ENCODE results near the gene BMPR1A.

DNA sequence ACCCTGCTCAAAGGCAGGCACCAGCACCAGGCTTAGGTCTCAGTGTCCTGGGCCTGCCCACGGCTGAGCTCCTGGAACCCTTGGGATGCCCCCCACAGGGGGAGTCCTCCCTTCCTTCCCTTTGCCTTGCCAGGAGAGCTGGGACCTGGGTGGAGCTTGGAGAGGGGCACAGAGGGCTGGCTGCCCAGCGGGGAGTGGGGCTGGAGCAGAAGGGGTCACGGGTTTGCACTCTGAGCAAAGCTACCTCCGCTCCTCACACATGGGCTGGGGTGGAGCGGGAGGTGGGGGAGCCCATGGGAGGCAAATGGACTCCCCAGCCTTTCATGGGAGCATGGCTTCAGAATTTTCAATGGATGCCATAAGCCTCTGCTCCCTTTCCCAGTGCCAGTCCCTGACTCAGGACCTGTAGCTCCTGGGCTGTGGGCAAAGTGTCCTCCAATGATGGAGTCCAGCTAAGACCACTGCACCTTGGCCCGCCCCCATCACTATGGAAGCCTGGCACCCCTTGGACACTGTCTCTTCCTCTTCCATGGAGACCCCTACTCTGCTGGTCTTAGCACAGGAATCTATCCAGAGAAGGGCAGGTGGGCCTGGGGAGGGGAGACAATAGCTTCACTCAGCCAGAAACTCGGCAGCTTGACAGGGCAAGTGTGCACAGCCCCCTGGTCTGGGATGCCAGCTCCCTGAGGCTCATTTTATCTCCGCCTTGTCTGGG, 48.2 kb upstream of the BMPR1A start:
- TF ChIP-seq POLR2A (IDR thresholded peaks at IDR 0.05), result no peak
- TF ChIP-seq, protein P1, sequence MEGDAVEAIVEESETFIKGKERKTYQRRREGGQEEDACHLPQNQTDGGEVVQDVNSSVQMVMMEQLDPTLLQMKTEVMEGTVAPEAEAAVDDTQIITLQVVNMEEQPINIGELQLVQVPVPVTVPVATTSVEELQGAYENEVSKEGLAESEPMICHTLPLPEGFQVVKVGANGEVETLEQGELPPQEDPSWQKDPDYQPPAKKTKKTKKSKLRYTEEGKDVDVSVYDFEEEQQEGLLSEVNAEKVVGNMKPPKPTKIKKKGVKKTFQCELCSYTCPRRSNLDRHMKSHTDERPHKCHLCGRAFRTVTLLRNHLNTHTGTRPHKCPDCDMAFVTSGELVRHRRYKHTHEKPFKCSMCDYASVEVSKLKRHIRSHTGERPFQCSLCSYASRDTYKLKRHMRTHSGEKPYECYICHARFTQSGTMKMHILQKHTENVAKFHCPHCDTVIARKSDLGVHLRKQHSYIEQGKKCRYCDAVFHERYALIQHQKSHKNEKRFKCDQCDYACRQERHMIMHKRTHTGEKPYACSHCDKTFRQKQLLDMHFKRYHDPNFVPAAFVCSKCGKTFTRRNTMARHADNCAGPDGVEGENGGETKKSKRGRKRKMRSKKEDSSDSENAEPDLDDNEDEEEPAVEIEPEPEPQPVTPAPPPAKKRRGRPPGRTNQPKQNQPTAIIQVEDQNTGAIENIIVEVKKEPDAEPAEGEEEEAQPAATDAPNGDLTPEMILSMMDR (IDR thresholded peaks at IDR 0.05), result no peak

Data from esophagus squamous epithelium (tissue), 4 donors.